Renal cortex interstitium (tissue), 15 donors: Measurements from ENCODE around the gene TRMT1. TPM values are rescaled to one million over a fixed set of nuclear protein-coding genes. Genes with fewer than 3 reads are reported as not detected.
A peak's percentile ranks its signal among the peaks of the same experiment; 100 is the strongest.
"Not testable (repeated sequence)": the region's sequence is repeated elsewhere in the genome, so short reads cannot be mapped to it uniquely, and the experiment has no call there.

Experiments used
- DNase-seq, 11 donors: peaks; one replicate each; pipeline ENCODE4 v3.0.0-alpha.2; 2013; ENCODE audit warnings: low read depth in 9 of 11, low spot score in 4 of 11; ENCODE audit errors: extremely low read depth in 1 of 11
- long read RNA-seq, 16 experiments: transcript quantifications; one replicate each; lab custom pipeline, GENCODE V29; 2026
- polyA plus RNA-seq, 3 donors: library from polyadenylated mRNA; unstranded; fragments of 120-200 nt; gene quantifications; one replicate each; pipeline ENCODE4 v1.2.1, GENCODE V29; 2013; ENCODE audit not compliant: insufficient read length in 3 of 3

Gene TRMT1
- 10 to 100 TPM; 37.1 to 39.2 (median 37.2) TPM for polyA plus RNA-seq
- long read RNA-seq, donor 1, partial matches to known transcripts = 0 of 7 reads
- long read RNA-seq, donor 1, other reads (novel, unspliced or antisense) = 7 of 7 reads
- long read RNA-seq, donor 2, partial matches to known transcripts = 0 of 3 reads
- long read RNA-seq, donor 2, other reads (novel, unspliced or antisense) = 0 of 3 reads
- long read RNA-seq, donor 3, transcript TRMT1-202 (17 exons, 2,142 nt) = major isoform, 5 of 6 reads
- long read RNA-seq, donor 3, partial matches to known transcripts = 0 of 6 reads
- long read RNA-seq, donor 3, other reads (novel, unspliced or antisense) = 0 of 6 reads
- long read RNA-seq, donor 4, transcript TRMT1-202 (17 exons, 2,142 nt) = major isoform, 5 of 18 reads
- long read RNA-seq, donor 4, partial matches to known transcripts = 12 of 18 reads
- long read RNA-seq, donor 4, other reads (novel, unspliced or antisense) = 0 of 18 reads
- long read RNA-seq, donor 5 = 0 reads
- long read RNA-seq, donor 6 = 0 reads
- long read RNA-seq, donor 7, partial matches to known transcripts = 0 of 3 reads
- long read RNA-seq, donor 7, other reads (novel, unspliced or antisense) = 0 of 3 reads
- long read RNA-seq, donor 8 = 0 reads
- long read RNA-seq, donor 9, partial matches to known transcripts = 6 of 11 reads
- long read RNA-seq, donor 9, other reads (novel, unspliced or antisense) = 0 of 11 reads
- long read RNA-seq, donor 10, partial matches to known transcripts = 5 of 8 reads
- long read RNA-seq, donor 10, other reads (novel, unspliced or antisense) = 0 of 8 reads
- long read RNA-seq, donor 11, partial matches to known transcripts = 0 of 2 reads
- long read RNA-seq, donor 11, other reads (novel, unspliced or antisense) = 0 of 2 reads
- long read RNA-seq, donor 12, partial matches to known transcripts = 0 of 1 reads
- long read RNA-seq, donor 12, other reads (novel, unspliced or antisense) = 0 of 1 reads
- long read RNA-seq, donor 13 = 0 reads
- long read RNA-seq, donor 14, partial matches to known transcripts = 0 of 4 reads
- long read RNA-seq, donor 14, other reads (novel, unspliced or antisense) = 0 of 4 reads
- long read RNA-seq, donor 15, partial matches to known transcripts = 0 of 1 reads
- long read RNA-seq, donor 15, other reads (novel, unspliced or antisense) = 0 of 1 reads
- long read RNA-seq, donor 16, transcript TRMT1-202 (17 exons, 2,142 nt) = major isoform, 10 of 89 reads
- long read RNA-seq, donor 16, partial matches to known transcripts = 50 of 89 reads
- long read RNA-seq, donor 16, other reads (novel, unspliced or antisense) = 27 of 89 reads

- DNase-seq = peak; percentile 78 to 93 (median 84)
Observed at GRCh38 chr19:13116282-13117175, at the start of gene TRMT1. TRMT1 (minus strand) TSS chr19:13116740; CDS start chr19:13116399, 341 bp downstream.

GRCh38 chr19:13166151-13166550 is 49.6 kb upstream of the TRMT1 start:
- DNase-seq = not testable (repeated sequence)

- no peak for DNase-seq
Observed at GRCh38 chr19:13165162-13165997, 48.8 kb upstream of the TRMT1 start.

GRCh38 chr19:13164343-13165161 is 48.0 kb upstream of the TRMT1 start:
- DNase-seq = peak in 7 of 11 donors; percentile 73 to 93 (median 84)

GRCh38 chr19:13163609-13164342 is 47.2 kb upstream of the TRMT1 start:
- DNase-seq = peak in 7 of 11 donors; percentile 56 to 88 (median 80)

GRCh38 chr19:13162724-13163608 is 46.4 kb upstream of the TRMT1 start:
- peak in 9 of 11 donors; percentile 86 to 97 (median 95) for DNase-seq

GRCh38 chr19:13160557-13160956 is 44.0 kb upstream of the TRMT1 start:
- no peak for DNase-seq

GRCh38 chr19:13159713-13160112 is 43.2 kb upstream of the TRMT1 start:
- no peak for DNase-seq

GRCh38 chr19:13155472-13156359 is 39.2 kb upstream of the TRMT1 start:
- DNase-seq = peak in 7 of 11 donors; percentile 45 to 73 (median 56)

- DNase-seq = peak in 7 of 11 donors; percentile 64 to 90 (median 75)
Observed at GRCh38 chr19:13154911-13155471, 38.5 kb upstream of the TRMT1 start.

- peak in 7 of 11 donors; percentile 61 to 87 (median 78) for DNase-seq
Observed at GRCh38 chr19:13154241-13154778, 37.8 kb upstream of the TRMT1 start.

GRCh38 chr19:13153569-13154240 is 37.2 kb upstream of the TRMT1 start:
- peak in 5 of 11 donors; percentile 21 to 48 (median 37) for DNase-seq
